GM19324 (cell line): ENCODE data around the gene SPEF2.

ENCODE experiments used
- ATAC-seq: cut with Tn5 transposase; IDR thresholded peaks from one replicate; pipeline ENCODE4 v1.9.1; 2021; ENCODE audit warnings: mild to moderate bottlenecking, moderate library complexity; ENCODE audit not compliant: unreplicated experiment, low FRiP score

SPEF2 gene

GRCh38 chr5:35707659-35708058, 90.0 kb downstream of the SPEF2 start:
- no peak for ATAC-seq

- no peak for ATAC-seq
Observed at GRCh38 chr5:35709688-35710087, 92.0 kb downstream of the SPEF2 start.

GRCh38 chr5:35717718-35718117, 100.1 kb downstream of the SPEF2 start:
- ATAC-seq = no peak

- ATAC-seq = no peak
Observed at GRCh38 chr5:35735718-35736117, 118.1 kb downstream of the SPEF2 start.

- ATAC-seq = no peak
Observed at GRCh38 chr5:35736280-35736679, 118.6 kb downstream of the SPEF2 start.

GRCh38 chr5:35741126-35741716, 123.6 kb downstream of the SPEF2 start:
- no peak for ATAC-seq

- no peak for ATAC-seq
Observed at GRCh38 chr5:35741971-35742370, 124.3 kb downstream of the SPEF2 start.

GRCh38 chr5:35743644-35744043, 126.0 kb downstream of the SPEF2 start:
- no peak for ATAC-seq

- ATAC-seq = no peak
Observed at GRCh38 chr5:35745193-35745592, 127.5 kb downstream of the SPEF2 start.

- ATAC-seq = no peak
Observed at GRCh38 chr5:35745660-35746059, 128.0 kb downstream of the SPEF2 start.

- ATAC-seq = no peak
Observed at GRCh38 chr5:35752012-35752411, 134.3 kb downstream of the SPEF2 start.

GRCh38 chr5:35753500-35753899, 135.8 kb downstream of the SPEF2 start:
- no peak for ATAC-seq

GRCh38 chr5:35754481-35754880, 136.8 kb downstream of the SPEF2 start:
- no peak for ATAC-seq

- ATAC-seq = no peak
Observed at GRCh38 chr5:35755966-35756365, 138.3 kb downstream of the SPEF2 start.

- no peak for ATAC-seq
Observed at GRCh38 chr5:35758151-35758724, 140.6 kb downstream of the SPEF2 start.

- no peak for ATAC-seq
Observed at GRCh38 chr5:35761541-35761940, 143.9 kb downstream of the SPEF2 start.

- no peak for ATAC-seq
Observed at GRCh38 chr5:35762368-35762767, 144.7 kb downstream of the SPEF2 start.

GRCh38 chr5:35765921-35766320, 148.3 kb downstream of the SPEF2 start:
- no peak for ATAC-seq

- ATAC-seq = no peak
Observed at GRCh38 chr5:35771300-35771699, 153.6 kb downstream of the SPEF2 start.

GRCh38 chr5:35771839-35772238, 154.2 kb downstream of the SPEF2 start:
- ATAC-seq = no peak

GRCh38 chr5:35773967-35774366, 156.3 kb downstream of the SPEF2 start:
- ATAC-seq = no peak

GRCh38 chr5:35776757-35777156, 159.1 kb downstream of the SPEF2 start:
- ATAC-seq = no peak
